ENCODE data around the gene CPLANE1.
A peak's percentile ranks its signal among the peaks of the same experiment; 100 is the strongest.

Gene CPLANE1

DNA sequence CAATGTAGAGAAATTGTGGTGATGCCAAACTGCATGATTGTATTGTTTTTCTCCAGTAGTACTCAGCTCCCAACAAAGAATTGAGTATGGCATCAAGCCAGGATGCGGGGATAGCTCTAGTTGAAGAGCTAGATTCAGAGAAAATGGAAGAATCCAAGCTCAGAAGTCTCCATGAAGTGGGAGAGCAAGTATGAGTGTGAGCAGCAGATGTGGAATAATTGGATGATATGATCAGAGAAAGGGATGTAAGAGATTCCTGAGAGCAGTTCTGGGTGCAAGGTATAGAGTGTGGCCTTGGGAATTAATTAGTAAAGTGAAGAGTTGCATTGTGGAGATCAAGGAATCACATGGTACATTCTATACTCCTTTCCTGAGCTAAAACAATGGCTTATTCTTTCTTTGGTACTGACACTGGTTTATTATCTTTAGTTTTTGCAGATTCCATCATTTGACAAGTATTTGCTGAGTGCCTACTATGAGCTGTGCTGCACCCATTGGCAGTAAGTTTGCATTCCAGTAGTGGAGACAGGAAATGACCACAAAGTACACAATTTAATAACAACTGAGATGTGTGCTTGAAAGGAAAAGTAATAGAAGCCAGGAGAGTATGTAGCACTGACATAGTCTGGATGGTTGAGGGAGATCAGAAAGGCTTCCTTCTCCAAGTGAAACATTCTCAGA lies 177.1 kb downstream of the CPLANE1 start:
- Histone ChIP-seq H3K9me3 (ENCODE audit: control insufficient read depth, low read length) (no peaks in the 10 kb centered on the region), H2BK5ac (ENCODE audit: low read depth, low read length, poor library complexity, severe bottlenecking) (no peak overlapping the region), H3K79me1 (replicated peaks; ENCODE audit: low read length, poor library complexity, severe bottlenecking) (no peaks in the 10 kb centered on the region), H3K4me2 (ENCODE audit: low read length, poor library complexity, severe bottlenecking) (no peak overlapping the region), H3K27ac (ENCODE audit: low read length, poor library complexity, severe bottlenecking) (peak overlapping the region; percentile 55), H4K91ac (ENCODE audit: low read length) (no peak overlapping the region), H2BK120ac (ENCODE audit: low read depth, low read length) (no peak overlapping the region), H3K27me3 (ENCODE audit: control insufficient read depth in 1 of 2, insufficient read depth in 1 of 2, low read length in 2 of 2) (no peaks in the 10 kb centered on the region), H3K23ac (ENCODE audit: low read length in 2 of 2) (no peak overlapping the region), H2BK12ac (ENCODE audit: low read length in 2 of 2) (no peak overlapping the region), H4K8ac (ENCODE audit: low read length) (no peak overlapping the region), H3K4me1 (ENCODE audit: control insufficient read depth, insufficient read depth, low read depth, low read length) (no peaks in the 10 kb centered on the region), H2BK15ac (ENCODE audit: low read depth, poor library complexity, severe bottlenecking) (no peak overlapping the region), H3K9ac (ENCODE audit: low read length) (peak overlapping the region; percentile 14), H3K36me3 (ENCODE audit: control insufficient read depth in 1 of 2, insufficient read depth in 2 of 2, low read depth in 1 of 2, low read length in 2 of 2) (peaks cover 0 to 7% of the 10 kb centered on the region in 2 experiments), H3K14ac (ENCODE audit: low read length in 2 of 2) (no peak overlapping the region), H2AK5ac (ENCODE audit: low read length, severe bottlenecking) (no peak overlapping the region), H3K4ac (ENCODE audit: low read depth in 1 of 2, low read length in 2 of 2) (no peak overlapping the region), H3K4me3 (ENCODE audit: insufficient read depth in 1 of 2, low read depth in 1 of 2, low read length in 2 of 2) (no peak overlapping the region), H2AFZ (ENCODE audit: low read depth, low read length) (no peak overlapping the region), H3K18ac (ENCODE audit: low read depth in 1 of 2, low read length in 2 of 2) (no peak overlapping the region)
- WGBS: 66% methylated on average over 1 of the region's 1 CpG
- DNase-seq: peak; percentile 71

- H2AFZ ChIP-seq (ENCODE audit: low read depth, low read length): no peak overlapping the region
- H3K4me2 ChIP-seq (ENCODE audit: low read length, poor library complexity, severe bottlenecking): no peak overlapping the region
- H3K9me3 ChIP-seq (ENCODE audit: control insufficient read depth, low read length): no peaks in the 10 kb centered on the region
- H3K79me1 ChIP-seq (replicated peaks; ENCODE audit: low read length, poor library complexity, severe bottlenecking): no peaks in the 10 kb centered on the region
- peak overlapping the region; percentile 56 for H4K91ac ChIP-seq (ENCODE audit: low read length)
- no peak overlapping the region for H2BK12ac ChIP-seq (ENCODE audit: low read length in 2 of 2)
- WGBS: 97% methylated on average over 1 of the region's 1 CpG
- no peak overlapping the region for H4K8ac ChIP-seq (ENCODE audit: low read length)
- peak; percentile 5 for DNase-seq
- H2AK5ac ChIP-seq (ENCODE audit: low read length, severe bottlenecking): peak overlapping the region; percentile 36
- H3K23ac ChIP-seq (ENCODE audit: low read length in 2 of 2): no peak overlapping the region
- no peaks in the 10 kb centered on the region for H3K27me3 ChIP-seq (ENCODE audit: control insufficient read depth in 1 of 2, insufficient read depth in 1 of 2, low read length in 2 of 2)
- H2BK5ac ChIP-seq (ENCODE audit: low read depth, low read length, poor library complexity, severe bottlenecking): no peak overlapping the region
- H2BK120ac ChIP-seq (ENCODE audit: low read depth, low read length): no peak overlapping the region
- peak overlapping the region in 1 of 2 experiments; percentile 9 for H3K18ac ChIP-seq (ENCODE audit: low read depth in 1 of 2, low read length in 2 of 2)
- H3K14ac ChIP-seq (ENCODE audit: low read length in 2 of 2): no peak overlapping the region
- H3K36me3 ChIP-seq (ENCODE audit: control insufficient read depth in 1 of 2, insufficient read depth in 2 of 2, low read depth in 1 of 2, low read length in 2 of 2): peaks cover 0 to 8% of the 10 kb centered on the region in 2 experiments
- H3K4me1 ChIP-seq (ENCODE audit: control insufficient read depth, insufficient read depth, low read depth, low read length): no peaks in the 10 kb centered on the region
- H3K9ac ChIP-seq (ENCODE audit: low read length): no peak overlapping the region
- no peak overlapping the region for H3K27ac ChIP-seq (ENCODE audit: low read length, poor library complexity, severe bottlenecking)
- no peak overlapping the region for H3K4me3 ChIP-seq (ENCODE audit: insufficient read depth in 1 of 2, low read depth in 1 of 2, low read length in 2 of 2)
- H3K4ac ChIP-seq (ENCODE audit: low read depth in 1 of 2, low read length in 2 of 2): no peak overlapping the region
- H2BK15ac ChIP-seq (ENCODE audit: low read depth, poor library complexity, severe bottlenecking): no peak overlapping the region
Measured at GRCh38 chr5:37071487-37071886, 177.7 kb downstream of the CPLANE1 start.

DNA sequence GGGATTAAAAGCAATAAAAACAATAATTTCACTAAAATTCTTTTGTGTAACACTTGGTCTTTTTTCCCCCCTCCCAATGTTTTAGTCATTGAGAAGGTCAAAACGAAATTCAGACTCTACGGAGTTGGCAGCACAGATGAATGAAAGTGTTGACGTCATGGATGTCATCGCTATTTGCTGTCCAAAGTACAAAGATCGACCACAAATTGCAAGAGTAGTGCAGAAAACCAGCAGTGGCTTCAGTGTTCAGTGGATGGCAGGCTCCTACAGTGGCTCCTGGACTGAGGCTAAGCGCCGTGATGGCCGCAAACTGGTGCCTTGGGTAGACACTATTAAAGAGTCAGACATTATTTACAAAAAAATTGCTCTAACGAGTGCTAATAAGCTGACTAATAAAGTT lies 184.7 kb downstream of the CPLANE1 start:
- Histone ChIP-seq H3K4me3 (ENCODE audit: insufficient read depth in 1 of 2, low read depth in 1 of 2, low read length in 2 of 2) (no peak overlapping the region), H3K27ac (ENCODE audit: low read length, poor library complexity, severe bottlenecking) (no peak overlapping the region), H3K23ac (ENCODE audit: low read length in 2 of 2) (no peak overlapping the region), H3K9me3 (ENCODE audit: control insufficient read depth, low read length) (no peaks in the 10 kb centered on the region), H3K4me1 (ENCODE audit: control insufficient read depth, insufficient read depth, low read depth, low read length) (no peaks in the 10 kb centered on the region), H3K4ac (ENCODE audit: low read depth in 1 of 2, low read length in 2 of 2) (no peak overlapping the region), H2AFZ (ENCODE audit: low read depth, low read length) (no peak overlapping the region), H2AK5ac (ENCODE audit: low read length, severe bottlenecking) (no peak overlapping the region), H2BK12ac (ENCODE audit: low read length in 2 of 2) (no peak overlapping the region), H3K4me2 (ENCODE audit: low read length, poor library complexity, severe bottlenecking) (no peak overlapping the region), H3K27me3 (ENCODE audit: control insufficient read depth in 1 of 2, insufficient read depth in 1 of 2, low read length in 2 of 2) (no peaks in the 10 kb centered on the region), H2BK120ac (ENCODE audit: low read depth, low read length) (no peak overlapping the region), H3K14ac (ENCODE audit: low read length in 2 of 2) (no peak overlapping the region), H3K18ac (ENCODE audit: low read depth in 1 of 2, low read length in 2 of 2) (no peak overlapping the region), H2BK15ac (ENCODE audit: low read depth, poor library complexity, severe bottlenecking) (no peak overlapping the region), H4K91ac (ENCODE audit: low read length) (no peak overlapping the region), H3K79me1 (replicated peaks; ENCODE audit: low read length, poor library complexity, severe bottlenecking) (peaks cover 6% of the 10 kb centered on the region), H3K36me3 (ENCODE audit: control insufficient read depth in 1 of 2, insufficient read depth in 2 of 2, low read depth in 1 of 2, low read length in 2 of 2) (peaks cover 20 to 74% of the 10 kb centered on the region in 2 experiments), H3K9ac (ENCODE audit: low read length) (no peak overlapping the region), H4K8ac (ENCODE audit: low read length) (no peak overlapping the region), H2BK5ac (ENCODE audit: low read depth, low read length, poor library complexity, severe bottlenecking) (no peak overlapping the region)
- 95% methylated on average over 9 of the region's 9 CpGs for WGBS
- DNase-seq: no peak

DNA sequence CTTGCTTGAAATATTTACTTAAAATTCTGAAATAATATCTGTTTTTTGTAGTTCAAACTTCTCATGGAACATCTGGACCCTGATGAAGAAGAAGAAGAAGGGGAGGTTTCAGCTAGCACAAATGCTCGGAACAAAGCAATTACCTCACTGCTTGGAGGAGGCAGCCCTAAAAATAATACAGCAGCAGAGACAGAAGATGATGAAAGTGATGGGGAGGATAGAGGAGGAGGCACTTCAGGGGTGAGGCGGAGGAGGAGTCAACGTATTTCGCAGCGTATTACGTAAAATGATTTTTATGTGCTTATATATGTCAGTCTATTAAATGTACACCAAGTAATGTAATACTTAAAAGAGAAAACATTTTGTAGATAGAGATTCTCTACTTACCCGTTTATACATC lies 185.4 kb downstream of the CPLANE1 start:
- Histone ChIP-seq H3K36me3 (ENCODE audit: control insufficient read depth in 1 of 2, insufficient read depth in 2 of 2, low read depth in 1 of 2, low read length in 2 of 2) (peaks cover 20 to 80% of the 10 kb centered on the region in 2 experiments), H3K9me3 (ENCODE audit: control insufficient read depth, low read length) (no peaks in the 10 kb centered on the region), H2AK5ac (ENCODE audit: low read length, severe bottlenecking) (no peak overlapping the region), H2BK120ac (ENCODE audit: low read depth, low read length) (no peak overlapping the region), H3K79me1 (replicated peaks; ENCODE audit: low read length, poor library complexity, severe bottlenecking) (peaks cover 8% of the 10 kb centered on the region), H3K27me3 (ENCODE audit: control insufficient read depth in 1 of 2, insufficient read depth in 1 of 2, low read length in 2 of 2) (no peaks in the 10 kb centered on the region), H2BK5ac (ENCODE audit: low read depth, low read length, poor library complexity, severe bottlenecking) (no peak overlapping the region), H3K18ac (ENCODE audit: low read depth in 1 of 2, low read length in 2 of 2) (no peak overlapping the region), H3K4me3 (ENCODE audit: insufficient read depth in 1 of 2, low read depth in 1 of 2, low read length in 2 of 2) (no peak overlapping the region), H3K9ac (ENCODE audit: low read length) (no peak overlapping the region), H3K23ac (ENCODE audit: low read length in 2 of 2) (no peak overlapping the region), H2BK15ac (ENCODE audit: low read depth, poor library complexity, severe bottlenecking) (no peak overlapping the region), H2BK12ac (ENCODE audit: low read length in 2 of 2) (no peak overlapping the region), H4K8ac (ENCODE audit: low read length) (no peak overlapping the region), H3K4me2 (ENCODE audit: low read length, poor library complexity, severe bottlenecking) (no peak overlapping the region), H3K4me1 (ENCODE audit: control insufficient read depth, insufficient read depth, low read depth, low read length) (no peaks in the 10 kb centered on the region), H3K4ac (ENCODE audit: low read depth in 1 of 2, low read length in 2 of 2) (no peak overlapping the region), H3K14ac (ENCODE audit: low read length in 2 of 2) (no peak overlapping the region), H3K27ac (ENCODE audit: low read length, poor library complexity, severe bottlenecking) (no peak overlapping the region), H2AFZ (ENCODE audit: low read depth, low read length) (no peak overlapping the region), H4K91ac (ENCODE audit: low read length) (no peak overlapping the region)
- 98% methylated on average over 1 of the region's 7 CpGs for WGBS
- DNase-seq: no peak

Data from mesenchymal stem cell (in vitro differentiated cells and primary cell).